PFSK-1 (cell line): ENCODE data around the gene HNF4A.

Experiments
- POLR2AphosphoS5 ChIP-seq: IDR thresholded peaks from 2 replicates; pipeline ENCODE4 v1.6.1; 2012; ENCODE audit warnings: low read depth, mild to moderate bottlenecking, control low read depth, low read length, moderate library complexity
- TAF1 ChIP-seq: IDR thresholded peaks from 2 replicates; pipeline ENCODE4 v1.6.1; 2012; ENCODE audit warnings: low read length, control low read depth, borderline replicate concordance; ENCODE audit not compliant: insufficient read depth

- TF ChIP-seq TAF1 (no peak), POLR2AphosphoS5 (no peak)
These were observed 35.6 kb upstream of the HNF4A start for GRCh38 chr20:44319839-44320422.
